ENCODE measurements around the gene KDM3B. TPM values are rescaled to one million over a fixed set of nuclear protein-coding genes. Genes with fewer than 3 reads are reported as not detected.
"Not testable (repeated sequence)": the region's sequence is repeated elsewhere in the genome, so short reads cannot be mapped to it uniquely, and the experiment has no call there.

KDM3B gene
- total and polyA plus RNA-seq, 7 donors = 11.7 to 58.3 (median 52.7) TPM

DNA sequence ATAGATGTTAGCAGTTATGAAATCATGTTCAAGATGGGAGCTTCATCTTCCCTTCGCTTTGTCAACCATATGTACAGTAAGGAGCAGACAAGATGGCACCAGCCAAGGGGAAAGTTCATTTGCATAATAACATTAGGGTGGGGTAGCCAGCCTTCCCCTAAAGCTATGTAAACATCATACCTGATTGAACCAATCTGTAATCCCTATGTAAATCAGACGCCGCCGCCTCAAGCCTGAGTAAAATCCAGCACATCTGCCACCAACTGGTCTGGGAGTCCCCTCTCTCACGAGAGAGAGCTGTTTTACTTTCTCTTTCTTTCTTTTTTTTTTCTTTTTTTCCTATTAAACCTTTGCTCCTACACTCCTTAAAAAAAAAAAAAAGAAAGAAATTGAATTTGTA, 55.5 kb downstream of the KDM3B start:
- DNase-seq = no peak
- intact Hi-C loops (cut with DNase I) = loop anchor here in 1 of 2 donors (5.0 to 10.0 kb wide), 2 partner anchors 101 to 183 kb away; no protein-coding TSS in a partner anchor
- H3K27ac ChIP-seq = no peak overlapping the region
- no peak for ATAC-seq
- H3K4me1 ChIP-seq = no peaks in the 10 kb centered on the region
- H3K9me3 ChIP-seq = no peaks in the 10 kb centered on the region
- H3K4me3 ChIP-seq = no peak overlapping the region
- no peaks in the 10 kb centered on the region for H3K27me3 ChIP-seq (ENCODE audit: insufficient read depth in 3 of 3, low read length in 2 of 3)
- 82 to 84% (median 83%) methylated on average over 5 of the region's 5 CpGs for WGBS, 3 donors
- TF ChIP-seq, protein P1, sequence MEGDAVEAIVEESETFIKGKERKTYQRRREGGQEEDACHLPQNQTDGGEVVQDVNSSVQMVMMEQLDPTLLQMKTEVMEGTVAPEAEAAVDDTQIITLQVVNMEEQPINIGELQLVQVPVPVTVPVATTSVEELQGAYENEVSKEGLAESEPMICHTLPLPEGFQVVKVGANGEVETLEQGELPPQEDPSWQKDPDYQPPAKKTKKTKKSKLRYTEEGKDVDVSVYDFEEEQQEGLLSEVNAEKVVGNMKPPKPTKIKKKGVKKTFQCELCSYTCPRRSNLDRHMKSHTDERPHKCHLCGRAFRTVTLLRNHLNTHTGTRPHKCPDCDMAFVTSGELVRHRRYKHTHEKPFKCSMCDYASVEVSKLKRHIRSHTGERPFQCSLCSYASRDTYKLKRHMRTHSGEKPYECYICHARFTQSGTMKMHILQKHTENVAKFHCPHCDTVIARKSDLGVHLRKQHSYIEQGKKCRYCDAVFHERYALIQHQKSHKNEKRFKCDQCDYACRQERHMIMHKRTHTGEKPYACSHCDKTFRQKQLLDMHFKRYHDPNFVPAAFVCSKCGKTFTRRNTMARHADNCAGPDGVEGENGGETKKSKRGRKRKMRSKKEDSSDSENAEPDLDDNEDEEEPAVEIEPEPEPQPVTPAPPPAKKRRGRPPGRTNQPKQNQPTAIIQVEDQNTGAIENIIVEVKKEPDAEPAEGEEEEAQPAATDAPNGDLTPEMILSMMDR (IDR thresholded peaks at IDR 0.05) = no peak
- peaks cover 0 to 75% of the 10 kb centered on the region in 2 donors for H3K36me3 ChIP-seq (ENCODE audit: insufficient read depth in 1 of 2, low read depth in 1 of 2)

DNA sequence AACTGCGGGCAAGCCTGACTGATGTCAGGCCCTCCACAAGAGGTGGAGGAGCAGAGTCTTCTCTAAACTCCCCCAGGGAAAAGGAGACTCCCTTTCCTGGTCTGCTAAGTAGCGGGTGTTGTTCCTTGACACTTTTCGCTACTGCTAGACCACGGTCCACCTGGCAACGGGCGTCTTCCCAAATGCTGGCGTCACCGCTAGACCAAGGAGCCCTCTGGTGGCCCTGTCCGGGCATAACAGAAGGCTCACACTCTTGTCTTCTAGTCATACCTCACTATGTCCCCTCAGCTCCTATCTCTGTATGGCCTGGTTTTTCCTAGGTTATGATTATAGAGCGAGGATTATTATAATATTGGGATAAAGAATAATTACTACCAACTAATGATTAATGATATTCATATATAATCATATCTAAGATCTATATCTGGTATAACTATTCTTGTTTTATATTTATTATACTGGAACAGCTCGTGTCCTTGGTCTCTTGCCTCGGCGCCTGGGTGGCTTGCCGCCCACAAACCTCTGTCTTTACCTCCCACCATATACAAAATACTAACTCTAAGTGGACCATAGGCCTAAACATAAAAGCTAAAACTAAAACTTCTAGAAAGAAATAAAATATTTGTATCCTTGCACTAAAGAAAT, 58.6 kb downstream of the KDM3B start:
- H3K27ac ChIP-seq; H3K4me1 ChIP-seq; H3K27me3 ChIP-seq (ENCODE audit: insufficient read depth in 3 of 3, low read length in 2 of 3); H3K4me3 ChIP-seq; H3K9me3 ChIP-seq: not testable (repeated sequence)
- DNase-seq (peak; percentile 61 to 81), ATAC-seq (peak in 1 of 4 donors; percentile 49)
- intact Hi-C loops (cut with DNase I) = loop anchor here in 1 of 2 donors (5.0 to 10.0 kb wide), 2 partner anchors 104 to 186 kb away; no protein-coding TSS in a partner anchor
- TF ChIP-seq, protein P1 (IDR thresholded peaks at IDR 0.05) = peak; percentile 63
- WGBS, 3 donors = 66 to 82% (median 74%) methylated on average over 13 of the region's 14 CpGs
- H3K36me3 ChIP-seq (ENCODE audit: insufficient read depth in 1 of 2, low read depth in 1 of 2) = peaks cover 0 to 71% of the 10 kb centered on the region in 2 donors

DNA sequence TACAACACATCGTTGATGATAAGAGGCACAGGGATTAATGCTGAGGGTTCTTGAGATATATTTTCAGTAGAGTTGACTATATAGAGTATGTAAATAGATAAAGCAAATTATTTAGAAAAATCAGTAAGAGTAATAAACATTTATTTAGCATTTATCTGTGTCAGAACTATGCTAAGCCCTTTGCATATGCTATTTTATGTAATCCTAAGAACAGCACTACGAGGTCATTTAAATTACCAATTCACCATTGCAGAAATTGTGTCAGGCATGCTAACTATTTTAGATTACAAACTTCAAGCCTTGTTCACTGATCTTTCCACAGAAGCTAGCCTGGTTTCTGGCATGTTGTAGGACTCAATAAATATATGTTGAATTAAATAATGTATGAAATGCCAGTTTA, 66.0 kb downstream of the KDM3B start:
- TF ChIP-seq, protein P1 (IDR thresholded peaks at IDR 0.05) = no peak
- Histone ChIP-seq H3K27ac (no peak overlapping the region), H3K27me3 (ENCODE audit: insufficient read depth in 3 of 3, low read length in 2 of 3) (no peaks in the 10 kb centered on the region), H3K4me1 (no peaks in the 10 kb centered on the region), H3K9me3 (no peaks in the 10 kb centered on the region), H3K36me3 (ENCODE audit: insufficient read depth in 1 of 2, low read depth in 1 of 2) (peaks cover 12 to 96% of the 10 kb centered on the region in 2 donors), H3K4me3 (no peak overlapping the region)
- 86 to 95% (median 88%) methylated on average over 2 of the region's 2 CpGs for WGBS, 3 donors
- ATAC-seq (no peak), DNase-seq (no peak)
- intact Hi-C loops (cut with DNase I) = loop anchor here in 1 of 2 donors (10.0 kb wide), 1 partner anchor 194 kb away; no protein-coding TSS in a partner anchor

DNA sequence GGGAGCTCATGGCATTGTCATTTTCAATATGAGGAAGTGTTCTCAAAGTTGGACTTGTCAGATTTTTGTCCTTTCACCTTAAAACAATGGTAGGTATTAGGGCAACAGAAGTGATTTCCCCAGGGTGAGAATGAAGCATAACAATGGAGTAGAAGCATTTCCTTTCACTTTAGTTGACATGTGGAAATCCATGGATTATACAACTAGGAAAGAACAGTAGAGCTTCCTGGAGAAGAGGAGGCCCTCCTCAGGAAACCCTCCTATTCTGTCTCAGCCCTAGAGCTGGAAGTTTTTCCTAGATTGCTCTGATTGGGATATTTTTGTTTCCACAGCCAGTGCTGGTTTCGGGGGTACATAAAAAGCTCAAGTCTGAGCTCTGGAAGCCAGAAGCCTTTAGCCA, 72.6 kb downstream of the KDM3B start:
- H3K36me3 ChIP-seq (ENCODE audit: insufficient read depth in 1 of 2, low read depth in 1 of 2) = peaks cover 12 to 100% of the 10 kb centered on the region in 2 donors

More for the DNA sequence above, 72.6 kb downstream of the KDM3B start:
- no peak overlapping the region for H3K27ac ChIP-seq
- WGBS, 3 donors = 74 to 91% (median 84%) methylated on average over 1 of the region's 1 CpG
- TF ChIP-seq, protein P1 (IDR thresholded peaks at IDR 0.05) = no peak
- no peaks in the 10 kb centered on the region for H3K27me3 ChIP-seq (ENCODE audit: insufficient read depth in 3 of 3, low read length in 2 of 3)
- DNase-seq (no peak), ATAC-seq (no peak)
- H3K9me3 ChIP-seq = no peaks in the 10 kb centered on the region
- intact Hi-C loops (cut with DNase I) = no loop called here
- no peaks in the 10 kb centered on the region for H3K4me1 ChIP-seq
- no peak overlapping the region for H3K4me3 ChIP-seq

Measured in psoas muscle (tissue), 8 donors.